ENCODE results near the gene TRIM17. TPM values are rescaled to one million over a fixed set of nuclear protein-coding genes. Genes with fewer than 3 reads are reported as not detected.

TRIM17 gene
- total RNA-seq, 3 donors from 2014 or later (not counting 1 experiment from before 2014, with no cell fraction given) = 8.0 to 13.4 (median 8.4) TPM

GRCh38 chr1:228358039-228358763 lies 58.5 kb downstream of the TRIM17 start:
- Histone ChIP-seq H3K27me3 (ENCODE audit: control insufficient read depth, insufficient read depth, low read length) (no peaks in the 10 kb centered on the region), H3K9me3 (ENCODE audit: control insufficient read depth, insufficient read depth, low read length) (no peaks in the 10 kb centered on the region), H3K4me3 (ENCODE audit: low read length) (no peak overlapping the region), H3K36me3 (ENCODE audit: control insufficient read depth, insufficient read depth, low read length) (no peaks in the 10 kb centered on the region), H3K4me1 (ENCODE audit: control insufficient read depth, insufficient read depth, low read length) (peaks cover 13% of the 10 kb centered on the region), H3K27ac (ENCODE audit: low read length) (peak overlapping the region; percentile 18)
- Mint-ChIP-seq H3K27ac (peak overlapping the region; percentile 66 to 75), H3K4me3 (no peak overlapping the region), H3K4me1 (peaks cover 6 to 7% of the 10 kb centered on the region in 2 donors), H3K9me3 (no peaks in the 10 kb centered on the region), H3K36me3 (no peaks in the 10 kb centered on the region), H3K27me3 (ENCODE audit: low read depth in 2 of 2) (no peaks in the 10 kb centered on the region)
- TF ChIP-seq CTCF (IDR thresholded peaks at IDR 0.05) = no peak
- peak in 1 of 2 donors; percentile 38 for DNase-seq
- 61% methylated on average over 4 of the region's 4 CpGs for WGBS (ENCODE audit: insufficient coverage)
- ATAC-seq = peak in 2 of 3 donors; percentile 58 to 84
- intact Hi-C loops (cut with micrococcal nuclease) = no loop called here

Other genes with a start within 250 kb of the TRIM17 start
- 10 to 100 TPM in 2 of 3 donors, 1 to 10 TPM in 1; 9.6 to 30.0 (median 14.3) TPM for gene OBSCN, start 208.8 kb downstream of the TRIM17 start, total RNA-seq
- 10 to 100 TPM; 65.1 to 91.4 (median 83.2) TPM for gene TRIM11, start 10.0 kb downstream of the TRIM17 start, total RNA-seq
- gene RNF187, start 70.5 kb upstream of the TRIM17 start, total RNA-seq = 100 to 1,000 TPM in 1 of 3 donors, 10 to 100 TPM in 2; 68.6 to 102 (median 77.3) TPM